ENCODE measurements around the gene TMC7. TPM values are rescaled to one million over a fixed set of nuclear protein-coding genes. Genes with fewer than 3 reads are reported as not detected.
A peak's percentile ranks its signal among the peaks of the same experiment; 100 is the strongest.

TMC7 gene
- total and polyA plus RNA-seq, 2 of the 13 experiments (the other 11 are each of a cell fraction or from before 2014, with no cell fraction given) = 1.2 to 5.1 TPM

DNA sequence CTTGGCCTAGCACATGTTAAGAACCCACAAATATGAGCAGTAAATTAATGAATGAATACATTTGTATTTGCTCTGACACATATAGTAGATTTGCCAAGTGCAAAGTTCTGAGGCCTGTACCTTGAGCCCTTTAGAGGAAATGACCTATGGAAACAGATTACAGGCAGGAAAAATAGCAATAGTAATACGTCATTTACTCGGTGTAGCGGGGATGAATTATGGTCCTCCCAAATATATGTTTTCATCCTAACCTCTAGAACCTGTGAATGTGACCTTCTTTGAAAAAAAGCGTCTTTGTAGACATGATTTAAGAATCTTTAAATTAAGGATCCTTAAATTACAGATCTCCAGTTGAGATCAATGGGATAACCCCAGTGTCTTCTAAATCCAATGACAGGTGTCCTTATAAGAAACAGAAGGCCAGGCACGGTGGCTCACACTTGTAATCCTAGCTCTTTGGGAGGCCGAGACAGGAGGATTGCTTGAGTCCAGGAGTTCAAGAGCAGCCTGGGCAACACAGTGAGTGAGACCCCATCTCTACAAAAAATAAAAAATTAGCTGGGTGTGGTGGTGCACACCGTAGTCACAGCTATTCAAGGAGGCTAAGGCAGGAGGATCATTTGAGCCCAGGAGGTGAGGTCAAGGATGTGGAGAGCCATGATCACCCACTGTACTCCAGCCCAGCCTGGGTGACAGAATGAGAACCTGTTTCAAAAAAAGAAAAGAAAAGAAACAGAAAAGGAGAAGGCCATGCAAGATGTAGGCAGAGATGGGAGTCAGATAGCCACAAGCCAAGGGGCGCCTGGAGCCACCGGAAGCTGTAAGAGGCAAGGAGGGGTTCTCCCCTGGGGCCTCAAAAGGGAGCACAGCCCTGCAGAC, 124.9 kb downstream of the TMC7 start (continued):
- TF ChIP-seq, protein P1, sequence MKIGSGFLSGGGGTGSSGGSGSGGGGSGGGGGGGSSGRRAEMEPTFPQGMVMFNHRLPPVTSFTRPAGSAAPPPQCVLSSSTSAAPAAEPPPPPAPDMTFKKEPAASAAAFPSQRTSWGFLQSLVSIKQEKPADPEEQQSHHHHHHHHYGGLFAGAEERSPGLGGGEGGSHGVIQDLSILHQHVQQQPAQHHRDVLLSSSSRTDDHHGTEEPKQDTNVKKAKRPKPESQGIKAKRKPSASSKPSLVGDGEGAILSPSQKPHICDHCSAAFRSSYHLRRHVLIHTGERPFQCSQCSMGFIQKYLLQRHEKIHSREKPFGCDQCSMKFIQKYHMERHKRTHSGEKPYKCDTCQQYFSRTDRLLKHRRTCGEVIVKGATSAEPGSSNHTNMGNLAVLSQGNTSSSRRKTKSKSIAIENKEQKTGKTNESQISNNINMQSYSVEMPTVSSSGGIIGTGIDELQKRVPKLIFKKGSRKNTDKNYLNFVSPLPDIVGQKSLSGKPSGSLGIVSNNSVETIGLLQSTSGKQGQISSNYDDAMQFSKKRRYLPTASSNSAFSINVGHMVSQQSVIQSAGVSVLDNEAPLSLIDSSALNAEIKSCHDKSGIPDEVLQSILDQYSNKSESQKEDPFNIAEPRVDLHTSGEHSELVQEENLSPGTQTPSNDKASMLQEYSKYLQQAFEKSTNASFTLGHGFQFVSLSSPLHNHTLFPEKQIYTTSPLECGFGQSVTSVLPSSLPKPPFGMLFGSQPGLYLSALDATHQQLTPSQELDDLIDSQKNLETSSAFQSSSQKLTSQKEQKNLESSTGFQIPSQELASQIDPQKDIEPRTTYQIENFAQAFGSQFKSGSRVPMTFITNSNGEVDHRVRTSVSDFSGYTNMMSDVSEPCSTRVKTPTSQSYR (CRISPR knock-in tag; IDR thresholded peaks at IDR 0.05; ENCODE audit: borderline replicate concordance) = peak; percentile 19; the same call in 1 of the 2 replicates
- peak; percentile 15; the same call in 1 of the 2 replicates for TF ChIP-seq PHF21A (CRISPR knock-in tag; IDR thresholded peaks at IDR 0.05)
- peak; percentile 74; the same call in 1 of the 2 replicates for TF ChIP-seq JUND (CRISPR knock-in tag; IDR thresholded peaks at IDR 0.05)
- peak; percentile 44; the same call in 1 of the 2 replicates for TF ChIP-seq HOXA5 (CRISPR knock-in tag; IDR thresholded peaks at IDR 0.05)
- no peak for TF ChIP-seq IRF2 (CRISPR knock-in tag; IDR thresholded peaks at IDR 0.05)
- 0 out of 2 replicates have a peak, but pooled peaks have one; percentile 2 for TF ChIP-seq KAT7 (CRISPR knock-in tag; IDR thresholded peaks at IDR 0.05; ENCODE audit: borderline replicate concordance)
- TF ChIP-seq ZNF263 (CRISPR knock-in tag; IDR thresholded peaks at IDR 0.05) = peak; percentile 59
- no peak for TF ChIP-seq MEIS1 (CRISPR knock-in tag; IDR thresholded peaks at IDR 0.05; ENCODE audit: borderline replicate concordance)
- TF ChIP-seq ZBTB21 (CRISPR knock-in tag; IDR thresholded peaks at IDR 0.05) = peak; percentile 91
- no peak for TF ChIP-seq YY1 (IDR thresholded peaks at IDR 0.05; ENCODE audit: insufficient read depth, insufficient replicate concordance, low read depth, low read length)
- peak; percentile 5; the same call in 1 of the 2 replicates for TF ChIP-seq SALL1 (CRISPR knock-in tag; IDR thresholded peaks at IDR 0.05)
- no peak for TF ChIP-seq ZNF567 (CRISPR knock-in tag; IDR thresholded peaks at IDR 0.05; ENCODE audit: borderline replicate concordance)
- no peak for TF ChIP-seq TCF7 (IDR thresholded peaks at IDR 0.05; ENCODE audit: low read depth)
- TF ChIP-seq ZBTB3 (CRISPR knock-in tag; IDR thresholded peaks at IDR 0.05; ENCODE audit: borderline replicate concordance, low read depth) = 0 out of 2 replicates have a peak, but pooled peaks have one; percentile 18
- TF ChIP-seq EP300 (IDR thresholded peaks at IDR 0.05; ENCODE audit: low read depth in 2 of 2, low read length in 2 of 2) = peak; percentile 60 to 75; a peak in 3 of 4 replicates
- TF ChIP-seq EP300 (CRISPR knock-in tag; IDR thresholded peaks at IDR 0.05; ENCODE audit: borderline replicate concordance) = peak; percentile 61
- TF ChIP-seq, protein P2, sequence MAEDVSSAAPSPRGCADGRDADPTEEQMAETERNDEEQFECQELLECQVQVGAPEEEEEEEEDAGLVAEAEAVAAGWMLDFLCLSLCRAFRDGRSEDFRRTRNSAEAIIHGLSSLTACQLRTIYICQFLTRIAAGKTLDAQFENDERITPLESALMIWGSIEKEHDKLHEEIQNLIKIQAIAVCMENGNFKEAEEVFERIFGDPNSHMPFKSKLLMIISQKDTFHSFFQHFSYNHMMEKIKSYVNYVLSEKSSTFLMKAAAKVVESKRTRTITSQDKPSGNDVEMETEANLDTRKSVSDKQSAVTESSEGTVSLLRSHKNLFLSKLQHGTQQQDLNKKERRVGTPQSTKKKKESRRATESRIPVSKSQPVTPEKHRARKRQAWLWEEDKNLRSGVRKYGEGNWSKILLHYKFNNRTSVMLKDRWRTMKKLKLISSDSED (CRISPR knock-in tag; IDR thresholded peaks at IDR 0.05) = no peak
- peak; percentile 93 for TF ChIP-seq PAXIP1 (CRISPR knock-in tag; conservative IDR thresholded peaks at IDR 0.05)
